Loucy (cell line): Measurements from ENCODE around the gene SGPL1.

ENCODE experiments used
- H2AFZ ChIP-seq: fragments of 200-600 bp; sonication (generic); 2 replicates; pipeline ENCODE4 v1.6.0; 2016; ENCODE audit warnings: antibody characterized with exemption, mild to moderate bottlenecking, low read length, moderate library complexity
- H3F3A ChIP-seq: fragments of 200-600 bp; 2 replicates; pipeline ENCODE4 v1.6.0; 2016; ENCODE audit warnings: antibody characterized with exemption, low read depth, mild to moderate bottlenecking
- H3K27me3 ChIP-seq: fragments of 200-600 bp; sonication (generic); 2 replicates; pipeline ENCODE4 v1.6.1; 2014; ENCODE audit warnings: low read length, mild to moderate bottlenecking; ENCODE audit not compliant: insufficient read depth, poor library complexity, severe bottlenecking
- H3K36me3 ChIP-seq: fragments of 200-600 bp; sonication (generic); 2 replicates; pipeline ENCODE4 v1.6.1; 2016; ENCODE audit warnings: low read length; ENCODE audit not compliant: insufficient read depth
- H3K4me1 ChIP-seq: fragments of 200-600 bp; sonication (generic); 2 replicates; pipeline ENCODE4 v1.5.1; 2014; ENCODE audit warnings: low read length, mild to moderate bottlenecking; ENCODE audit not compliant: insufficient read depth, poor library complexity, severe bottlenecking
- H3K4me2 ChIP-seq: fragments of 200-600 bp; sonication (generic); 2 replicates; pipeline ENCODE4 v1.6.0; 2014; ENCODE audit warnings: antibody characterized with exemption, low read length, low read depth, mild to moderate bottlenecking; ENCODE audit not compliant: poor library complexity, severe bottlenecking
- H3K4me3 ChIP-seq: fragments of 200-600 bp; sonication (generic); 2 replicates; pipeline ENCODE4 v1.5.1; 2014; ENCODE audit warnings: low read length, mild to moderate bottlenecking, mixed read lengths; ENCODE audit not compliant: poor library complexity, severe bottlenecking
- H3K79me2 ChIP-seq: fragments of 200-600 bp; sonication (generic); 2 replicates; pipeline ENCODE4 v1.6.1; 2014; ENCODE audit warnings: low read length; ENCODE audit not compliant: insufficient read depth
- H3K9ac ChIP-seq: fragments of 200-600 bp; sonication (generic); 2 replicates; pipeline ENCODE4 v1.6.0; 2014; ENCODE audit warnings: mild to moderate bottlenecking, low read depth, low read length, moderate library complexity; ENCODE audit not compliant: poor library complexity, severe bottlenecking
- H3K9me2 ChIP-seq: fragments of 200-600 bp; sonication (generic); replicated peaks from 2 replicates; pipeline ENCODE4 v1.6.1; 2016; ENCODE audit warnings: low read depth, low read length, mixed read lengths
- H3K9me3 ChIP-seq: fragments of 200-600 bp; sonication (generic); 2 replicates; pipeline ENCODE4 v1.6.1; 2014; ENCODE audit warnings: mild to moderate bottlenecking, antibody characterized with exemption, low read length, low read depth; ENCODE audit not compliant: insufficient read depth
- H4K20me1 ChIP-seq: fragments of 200-600 bp; sonication (generic); 2 replicates; pipeline ENCODE4 v1.6.0; 2014; ENCODE audit warnings: antibody characterized with exemption, low read length, mild to moderate bottlenecking; ENCODE audit not compliant: insufficient read depth, poor library complexity, severe bottlenecking
- CTCF ChIP-seq: fragments of 200-600 bp; sonication (generic); conservative IDR thresholded peaks from 2 replicates; pipeline ENCODE4 v1.5.1; 2014; ENCODE audit warnings: mild to moderate bottlenecking, antibody characterized with exemption, low read length
- EZH2phosphoT487 ChIP-seq: fragments of 200-600 bp; IDR thresholded peaks from 2 replicates; pipeline ENCODE4 v1.6.1; 2018; ENCODE audit warnings: antibody characterized with exemption, mild to moderate bottlenecking, moderate library complexity, borderline replicate concordance

Gene SGPL1

GRCh38 chr10:70927189-70927943 lies 111.6 kb downstream of the SGPL1 start:
- H3K9ac ChIP-seq = no peak overlapping the region
- no peaks in the 10 kb centered on the region for H3K9me2 ChIP-seq
- no peaks in the 10 kb centered on the region for H4K20me1 ChIP-seq
- peaks cover 12% of the 10 kb centered on the region for H3K4me1 ChIP-seq
- no peak overlapping the region for H3K4me3 ChIP-seq
- H3K36me3 ChIP-seq = no peaks in the 10 kb centered on the region
- no peaks in the 10 kb centered on the region for H3K27me3 ChIP-seq
- no peaks in the 10 kb centered on the region for H3F3A ChIP-seq
- no peaks in the 10 kb centered on the region for H3K9me3 ChIP-seq
- TF ChIP-seq CTCF = no peak
- no peak for TF ChIP-seq EZH2phosphoT487
- no peak overlapping the region for H3K4me2 ChIP-seq
- H2AFZ ChIP-seq = no peak overlapping the region
- H3K79me2 ChIP-seq = no peaks in the 10 kb centered on the region

GRCh38 chr10:70928140-70928539 lies 112.4 kb downstream of the SGPL1 start:
- no peaks in the 10 kb centered on the region for H3K9me3 ChIP-seq
- H3K4me2 ChIP-seq = no peak overlapping the region
- H3K79me2 ChIP-seq = no peaks in the 10 kb centered on the region
- H3K9ac ChIP-seq = no peak overlapping the region
- no peak for TF ChIP-seq CTCF
- TF ChIP-seq EZH2phosphoT487 = no peak
- no peaks in the 10 kb centered on the region for H3K9me2 ChIP-seq
- no peaks in the 10 kb centered on the region for H4K20me1 ChIP-seq
- no peaks in the 10 kb centered on the region for H3K36me3 ChIP-seq
- H3K4me3 ChIP-seq = no peak overlapping the region
- no peak overlapping the region for H2AFZ ChIP-seq
- no peaks in the 10 kb centered on the region for H3F3A ChIP-seq
- H3K4me1 ChIP-seq = peaks cover 12% of the 10 kb centered on the region
- H3K27me3 ChIP-seq = no peaks in the 10 kb centered on the region

GRCh38 chr10:70930263-70931000 lies 114.7 kb downstream of the SGPL1 start:
- Histone ChIP-seq H4K20me1 (no peaks in the 10 kb centered on the region), H3F3A (no peaks in the 10 kb centered on the region), H3K9ac (no peak overlapping the region), H3K4me3 (no peak overlapping the region), H3K4me1 (peaks cover 17% of the 10 kb centered on the region), H3K9me3 (no peaks in the 10 kb centered on the region), H2AFZ (no peak overlapping the region), H3K27me3 (no peaks in the 10 kb centered on the region), H3K36me3 (no peaks in the 10 kb centered on the region), H3K9me2 (no peaks in the 10 kb centered on the region), H3K79me2 (no peaks in the 10 kb centered on the region), H3K4me2 (no peak overlapping the region)
- TF ChIP-seq CTCF (no peak), EZH2phosphoT487 (no peak)
